Medulla oblongata (tissue), 1 donor: ENCODE results near the gene FNIP1.
"Not testable (repeated sequence)": the region's sequence is repeated elsewhere in the genome, so short reads cannot be mapped to it uniquely, and the experiment has no call there.

Experiments
- DNase-seq: peaks from one replicate; pipeline ENCODE4 v3.0.0-alpha.2; 2015; ENCODE audit errors: extremely low spot score

FNIP1 gene

DNA sequence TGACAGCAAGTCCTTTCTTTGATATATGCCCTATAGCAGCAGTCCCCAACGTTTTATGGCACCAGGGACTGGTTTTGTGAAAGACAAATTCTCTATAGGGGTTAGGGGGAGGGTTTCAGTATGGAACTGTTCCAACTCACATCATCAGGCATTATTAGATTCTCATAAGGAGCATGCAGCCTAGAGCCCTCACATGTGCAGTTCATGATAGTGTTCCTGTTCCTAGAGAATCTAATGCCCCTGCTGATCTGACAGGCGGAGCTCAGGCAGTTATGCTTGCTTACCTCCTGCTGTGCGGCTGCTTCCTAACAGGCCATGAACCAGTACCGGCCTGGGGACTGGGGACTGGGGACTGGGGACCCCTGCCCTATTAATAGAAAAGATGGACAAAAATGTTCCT lies 159.1 kb downstream of the FNIP1 start:
- no peak for DNase-seq

DNA sequence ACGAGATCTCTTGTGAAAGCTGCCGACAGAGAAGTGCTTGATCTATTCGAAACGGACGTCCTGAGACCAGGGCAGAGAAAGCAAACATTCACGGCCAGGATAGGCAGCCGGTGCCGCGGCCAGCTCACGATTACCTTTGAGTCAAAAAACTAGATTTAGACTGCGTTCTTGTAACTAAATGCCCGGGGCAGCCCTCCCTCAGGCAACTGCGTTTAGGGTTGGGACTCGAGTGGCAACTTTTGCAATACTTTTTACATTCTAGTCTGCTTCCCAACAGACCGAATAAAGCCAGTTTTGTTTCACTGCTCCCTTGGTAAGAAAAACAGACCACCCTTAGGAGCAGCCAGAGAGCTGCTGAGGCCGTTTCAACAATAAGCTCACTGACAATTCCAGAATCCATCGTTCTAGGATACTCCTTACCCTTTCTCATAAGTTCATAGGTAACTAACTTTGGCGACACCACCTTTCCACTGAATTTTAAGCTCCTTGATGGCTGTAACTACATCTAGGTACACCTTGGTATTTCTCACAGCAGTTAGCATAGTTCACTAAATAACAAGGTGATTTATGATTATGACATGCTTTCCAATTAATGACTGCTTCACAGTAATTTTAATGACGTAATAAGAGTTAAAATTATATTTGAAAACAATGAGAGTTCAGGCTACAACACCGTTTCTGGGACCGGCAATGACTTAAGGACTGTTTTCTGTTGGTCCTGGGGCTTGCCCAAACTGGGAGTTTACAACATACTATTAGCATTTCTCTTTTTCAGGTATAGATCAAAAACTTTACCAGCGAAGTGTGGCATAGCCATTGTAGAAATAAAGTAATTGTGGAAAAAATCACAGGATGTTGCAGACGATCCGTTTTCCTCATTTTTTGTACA lies 160.9 kb downstream of the FNIP1 start:
- DNase-seq: no peak

DNA sequence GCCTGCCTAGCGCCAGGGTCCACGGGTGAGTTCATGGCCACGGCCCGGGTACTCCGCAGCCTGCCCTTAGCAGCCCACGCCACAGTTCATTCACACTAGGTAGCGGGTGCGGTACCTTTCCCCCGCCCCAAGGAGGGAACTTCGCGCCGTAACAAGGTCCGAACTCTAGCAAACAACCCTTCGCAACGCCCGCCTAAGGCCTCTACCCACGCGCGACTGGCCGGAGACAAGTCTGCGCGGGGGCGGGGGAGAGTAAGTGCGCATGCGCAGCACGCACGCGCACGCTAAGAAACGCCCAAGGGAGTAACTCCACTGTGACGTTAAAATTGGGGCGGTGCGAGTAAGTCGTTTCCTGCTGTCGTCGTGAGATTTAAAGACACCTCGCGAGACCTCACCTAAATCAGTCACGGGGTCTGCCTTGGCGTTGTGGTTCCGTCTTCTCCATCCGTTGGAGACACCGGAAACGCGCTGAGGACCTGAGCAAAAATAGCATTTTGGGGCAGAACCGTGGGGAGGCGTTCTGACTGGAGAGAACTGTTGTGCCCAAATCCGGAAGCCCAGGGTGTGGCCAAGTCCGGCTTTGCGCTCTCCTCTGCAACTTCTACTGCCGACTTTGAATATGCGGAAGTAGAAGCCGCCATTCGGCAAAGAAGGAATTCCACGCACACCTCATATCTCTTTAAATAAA lies 161.7 kb downstream of the FNIP1 start, which contains the start of gene RAPGEF6:
TSS of gene RAPGEF6 (minus strand) at position 234 of the 688 bp plus-strand sequence. CDS start at position 35, 199 bp downstream.
- DNase-seq: peak; percentile 100

DNA sequence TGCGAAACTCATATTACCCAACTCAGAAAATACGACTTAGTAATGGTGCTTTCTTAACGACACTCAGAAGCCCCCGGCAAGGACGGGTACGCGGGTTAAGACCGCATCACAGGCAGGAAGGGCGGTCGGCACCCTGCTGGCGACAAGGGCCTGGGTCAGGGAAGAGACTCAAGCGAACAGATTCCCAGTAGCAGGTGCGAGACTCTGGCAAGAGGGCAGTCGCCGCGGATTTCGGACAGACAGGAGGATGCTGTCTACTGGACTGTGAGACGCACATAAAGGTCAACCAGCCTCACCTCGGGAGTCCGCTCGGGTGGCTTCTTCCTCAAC lies 162.2 kb downstream of the FNIP1 start:
- DNase-seq: peak; percentile 59

DNA sequence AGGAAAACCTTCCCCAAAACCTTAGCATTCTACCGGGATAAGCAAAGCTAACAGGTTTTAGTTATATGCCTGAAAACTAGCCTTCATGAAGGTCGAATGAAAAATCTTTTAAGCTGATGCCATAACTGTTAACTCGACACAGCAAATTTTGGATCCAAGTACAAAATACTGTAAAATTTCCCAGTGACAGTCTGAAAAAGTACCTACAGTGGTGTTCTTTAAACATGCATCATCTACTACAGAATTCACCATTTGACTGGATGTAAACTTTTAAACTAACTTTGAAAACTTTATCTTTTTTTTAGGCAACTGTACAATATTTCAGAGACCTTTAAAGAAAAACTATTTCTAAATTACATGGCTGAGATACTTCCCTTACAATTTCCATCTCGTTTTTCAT lies 162.6 kb downstream of the FNIP1 start:
- peak; percentile 42 for DNase-seq

DNA sequence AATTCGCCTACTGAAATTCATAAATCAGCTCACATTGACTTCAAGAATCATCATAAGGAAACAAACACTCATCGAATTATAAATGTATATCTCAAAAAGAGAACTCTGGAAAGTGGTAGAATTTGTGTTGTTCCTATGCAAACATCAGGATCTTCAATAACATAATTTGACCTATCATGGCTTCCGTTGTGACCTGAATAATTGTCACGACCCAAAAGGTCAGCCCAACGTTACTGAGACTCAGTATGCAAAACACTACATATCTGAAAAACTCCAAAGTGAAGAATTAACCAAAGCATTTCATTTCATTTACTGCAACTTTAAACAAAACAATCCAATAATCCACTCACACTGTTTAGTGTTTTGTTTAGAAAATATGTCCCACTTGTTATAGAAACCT lies 163.0 kb downstream of the FNIP1 start:
- no peak for DNase-seq

DNA sequence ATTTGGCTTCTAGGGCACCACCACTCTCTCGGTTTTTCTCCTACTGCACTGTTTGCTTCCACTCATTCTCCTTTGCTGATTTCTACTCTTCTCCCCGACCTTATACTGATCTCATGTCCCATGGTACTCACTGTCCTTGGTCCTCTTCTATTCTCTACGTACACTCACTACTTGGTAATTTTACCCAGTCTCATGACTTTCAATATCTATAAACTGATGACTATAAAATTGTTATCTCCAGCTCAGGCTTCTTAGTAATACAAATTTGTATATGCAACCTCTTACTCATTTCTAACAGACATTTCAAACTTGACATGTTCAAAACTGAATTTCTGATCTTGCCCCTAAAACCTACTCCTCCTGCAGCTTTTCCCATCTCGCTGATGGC lies 165.9 kb downstream of the FNIP1 start:
- DNase-seq: no peak

DNA sequence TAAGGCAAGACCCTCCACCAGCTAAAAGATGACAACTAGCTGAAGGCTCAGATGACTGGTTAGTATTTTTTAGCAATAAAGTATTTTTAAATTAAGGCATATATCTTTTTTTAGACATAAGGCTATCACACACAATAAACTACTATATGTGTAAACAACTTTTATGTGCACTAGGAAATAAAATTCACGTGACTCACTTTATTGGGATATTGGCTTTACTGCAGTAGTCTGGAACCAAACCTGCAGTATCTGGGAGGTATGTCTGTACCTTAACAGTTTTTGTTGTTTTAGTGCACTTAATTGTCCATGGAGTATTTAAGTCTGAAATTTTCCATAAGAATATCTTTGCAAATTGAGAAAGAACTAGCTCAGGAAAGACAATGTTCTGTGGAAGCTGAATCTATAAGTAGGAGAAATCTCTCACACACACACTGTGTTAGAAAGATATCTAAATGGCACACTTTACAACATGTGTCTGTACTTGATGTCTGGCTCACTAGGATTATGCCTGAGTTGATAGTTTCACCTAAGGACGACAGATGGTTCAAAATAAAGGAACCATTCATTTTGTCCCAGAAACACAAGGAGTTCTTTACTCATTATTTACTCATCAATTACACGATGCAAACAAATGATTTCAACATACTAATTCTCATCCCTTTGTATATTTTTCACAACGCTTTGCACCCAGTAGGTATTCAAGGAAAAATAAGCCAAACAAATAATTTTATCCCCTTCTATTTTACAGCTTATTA lies 166.4 kb downstream of the FNIP1 start:
- DNase-seq: no peak

DNA sequence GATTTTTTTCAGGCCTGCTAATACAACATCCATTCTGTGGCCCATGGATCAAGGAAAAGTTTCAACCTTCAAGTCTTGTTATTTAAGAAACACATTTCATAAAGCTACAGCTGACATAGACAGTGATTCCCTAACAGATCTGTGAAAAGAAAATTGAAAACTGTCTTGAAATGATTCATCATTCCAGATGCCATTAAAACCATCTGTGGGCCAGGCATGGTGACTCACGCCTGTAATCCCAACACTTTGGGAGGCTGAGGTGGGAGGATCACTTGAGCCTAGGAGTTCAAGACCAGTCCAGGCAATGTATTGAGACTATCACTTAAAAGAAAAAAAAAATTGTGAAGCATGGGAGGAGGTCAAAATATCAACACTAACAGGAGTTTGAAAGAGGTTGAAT lies 167.8 kb downstream of the FNIP1 start:
- DNase-seq: no peak

DNA sequence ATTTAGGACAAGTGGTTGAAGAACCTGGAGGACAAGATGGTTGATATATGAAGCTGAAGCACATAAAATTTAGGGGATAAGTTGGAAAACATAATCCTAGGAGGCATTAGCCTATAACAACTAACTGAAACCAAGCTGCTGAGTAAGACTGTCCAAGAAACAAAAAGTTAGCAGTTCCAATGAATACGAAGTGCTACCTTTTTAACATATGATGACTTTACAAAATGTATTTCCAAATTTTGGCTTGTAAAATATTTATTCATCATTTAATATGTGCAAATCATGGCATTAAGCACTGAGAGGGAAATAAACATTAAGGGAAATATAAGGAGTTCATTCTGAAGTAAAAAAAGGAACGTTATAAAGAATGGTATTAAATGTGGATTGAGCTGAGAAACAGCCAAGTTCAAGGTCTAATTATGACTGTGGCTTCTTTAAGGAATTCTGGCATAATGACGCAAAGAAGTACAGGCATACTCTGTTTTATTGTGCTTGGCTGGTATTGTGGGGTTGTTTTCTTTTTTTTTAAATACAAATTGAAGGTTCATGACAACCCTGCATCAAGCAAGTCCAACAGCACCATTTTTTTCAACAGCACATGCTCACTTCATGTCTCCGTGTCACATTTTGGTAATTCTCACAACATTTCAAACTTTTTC lies 169.5 kb downstream of the FNIP1 start:
- no peak for DNase-seq

DNA sequence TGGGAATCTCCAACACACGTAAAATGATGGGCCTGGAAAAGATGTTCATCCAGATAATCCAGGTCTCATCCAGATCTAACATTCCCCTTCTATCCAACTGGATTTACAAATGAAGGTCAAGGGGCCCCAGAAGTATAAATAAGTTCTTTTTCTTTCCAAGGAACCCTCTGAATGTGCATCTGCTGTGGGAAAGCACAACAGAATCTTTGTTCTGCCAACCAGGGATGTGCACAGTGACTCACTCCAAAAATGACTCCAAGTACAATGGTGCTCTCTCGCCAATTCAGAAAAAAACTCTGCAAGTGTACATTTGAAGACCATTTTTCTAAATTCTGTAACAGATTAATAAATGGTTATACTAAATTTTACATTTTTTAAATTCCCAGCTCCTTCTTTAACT lies 174.2 kb downstream of the FNIP1 start:
- DNase-seq: peak; percentile 95

DNA sequence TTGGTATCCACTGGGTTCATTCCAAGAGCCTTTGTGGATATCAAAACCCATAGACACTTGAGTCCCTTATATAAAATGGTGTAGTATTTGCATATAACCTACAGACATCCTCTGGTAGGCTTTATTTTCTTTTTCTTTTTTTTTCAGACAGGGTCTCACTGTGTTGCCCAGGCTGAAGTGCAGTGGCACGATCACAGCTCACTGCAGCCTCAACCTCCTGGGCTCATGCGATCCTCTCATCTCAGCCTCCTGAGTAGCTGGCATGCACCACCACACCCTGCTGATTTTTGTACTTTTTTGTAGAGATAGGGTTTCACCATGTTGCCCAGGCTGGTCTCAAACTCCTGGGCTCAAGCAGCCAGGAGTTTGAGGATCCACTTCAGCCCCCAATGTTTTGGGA lies 175.7 kb downstream of the FNIP1 start:
- not testable (repeated sequence) for DNase-seq

DNA sequence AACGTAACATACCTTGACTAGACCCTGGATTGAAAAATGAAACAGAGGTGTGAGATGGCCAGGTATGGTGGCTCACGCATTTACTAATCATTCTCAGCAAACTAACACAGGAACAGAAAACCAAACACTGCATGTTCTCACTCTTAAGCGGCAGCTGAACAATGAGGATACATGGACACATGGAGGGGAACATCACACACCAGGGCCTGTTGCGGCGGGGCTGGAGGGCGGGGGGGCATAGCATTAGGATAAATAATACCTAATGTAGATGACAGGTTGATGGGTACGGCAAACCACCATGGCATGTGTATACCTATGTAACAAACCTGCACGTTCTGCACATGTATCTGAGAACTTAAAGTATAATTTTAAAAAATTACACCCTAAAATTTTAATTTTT lies 177.7 kb downstream of the FNIP1 start:
- DNase-seq: no peak

DNA sequence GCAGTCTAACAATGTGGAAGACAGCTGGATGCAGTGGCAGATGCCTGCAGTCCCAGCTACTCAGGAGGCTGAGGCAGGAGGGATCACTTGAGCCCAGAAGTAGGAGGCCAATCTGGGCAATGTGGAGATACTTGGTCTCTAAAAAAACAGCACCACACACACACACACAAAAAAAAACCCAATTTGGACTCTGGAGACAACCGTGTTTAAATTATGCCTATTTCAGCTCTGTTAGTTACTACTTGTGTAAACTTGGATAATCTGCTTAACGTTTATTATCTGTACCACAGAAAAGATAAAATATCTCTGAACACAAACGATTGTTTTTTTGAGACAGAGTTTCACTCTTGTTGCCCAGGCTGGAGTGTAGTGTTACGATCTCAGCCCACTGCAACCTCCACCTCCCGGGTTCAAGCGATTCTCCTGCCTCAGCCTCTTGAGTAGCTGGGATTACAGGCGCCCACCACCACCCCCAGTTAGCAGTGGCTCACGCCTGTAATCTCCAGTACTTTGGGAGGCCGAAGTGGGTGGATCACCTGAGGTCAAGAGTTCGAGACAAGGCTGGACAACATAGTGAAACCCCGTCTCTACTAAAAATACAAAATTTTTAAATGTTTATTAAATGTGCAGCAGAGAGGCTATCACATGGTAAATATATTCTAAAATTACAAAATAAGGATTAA lies 179.5 kb downstream of the FNIP1 start:
- DNase-seq: no peak

DNA sequence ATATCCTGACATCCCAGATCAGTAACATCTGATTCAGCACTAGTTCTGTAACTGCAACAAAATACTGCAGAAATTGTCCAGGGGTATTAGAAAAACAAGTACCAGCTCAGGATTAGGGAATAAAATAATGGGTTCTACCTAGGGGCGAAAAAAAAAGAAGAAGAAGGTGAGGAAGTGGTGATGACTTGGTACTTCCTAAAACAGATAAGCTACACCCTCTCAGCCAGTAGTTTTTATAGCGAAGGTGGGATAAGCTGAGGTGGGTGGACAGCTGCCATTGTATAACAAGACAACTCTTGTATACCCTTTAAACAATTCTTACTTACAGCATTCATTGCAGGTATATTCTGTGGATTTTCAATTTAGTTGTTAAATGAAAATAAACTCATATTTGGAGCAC lies 180.9 kb downstream of the FNIP1 start:
- DNase-seq: no peak

DNA sequence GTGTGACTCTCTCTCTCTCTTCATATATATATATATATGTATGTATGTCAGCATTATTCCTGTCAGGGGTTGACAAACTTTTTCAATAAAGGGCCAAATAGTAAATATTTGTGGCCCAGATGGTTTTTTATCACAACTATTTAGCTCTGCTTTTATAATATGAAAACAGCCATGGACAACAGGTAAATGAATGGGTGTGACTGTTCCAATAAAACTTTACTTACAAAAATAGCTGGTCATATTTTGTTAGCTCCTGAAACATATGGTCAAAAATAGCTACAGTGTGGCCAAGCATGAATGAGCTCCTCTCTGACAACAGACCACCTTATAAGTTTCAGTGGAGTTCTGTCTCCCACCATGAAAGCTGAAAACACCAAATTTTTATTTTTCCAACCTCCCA lies 183.4 kb downstream of the FNIP1 start:
- no peak for DNase-seq

DNA sequence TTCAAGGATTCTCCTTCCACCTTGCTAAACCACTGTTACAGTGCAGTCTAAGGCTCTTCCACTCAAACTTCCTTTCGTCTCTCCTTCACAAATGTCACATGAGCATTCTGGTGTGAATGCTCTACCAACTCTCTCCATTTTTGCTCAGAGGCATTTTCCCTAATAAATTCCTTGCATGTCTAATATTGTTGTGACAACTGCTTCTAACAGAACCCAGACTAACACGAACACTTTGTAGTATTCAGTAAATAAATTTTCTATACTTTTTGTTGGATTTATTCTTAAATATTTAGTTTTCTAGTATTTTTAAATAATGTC lies 185.8 kb downstream of the FNIP1 start:
- DNase-seq: no peak

DNA sequence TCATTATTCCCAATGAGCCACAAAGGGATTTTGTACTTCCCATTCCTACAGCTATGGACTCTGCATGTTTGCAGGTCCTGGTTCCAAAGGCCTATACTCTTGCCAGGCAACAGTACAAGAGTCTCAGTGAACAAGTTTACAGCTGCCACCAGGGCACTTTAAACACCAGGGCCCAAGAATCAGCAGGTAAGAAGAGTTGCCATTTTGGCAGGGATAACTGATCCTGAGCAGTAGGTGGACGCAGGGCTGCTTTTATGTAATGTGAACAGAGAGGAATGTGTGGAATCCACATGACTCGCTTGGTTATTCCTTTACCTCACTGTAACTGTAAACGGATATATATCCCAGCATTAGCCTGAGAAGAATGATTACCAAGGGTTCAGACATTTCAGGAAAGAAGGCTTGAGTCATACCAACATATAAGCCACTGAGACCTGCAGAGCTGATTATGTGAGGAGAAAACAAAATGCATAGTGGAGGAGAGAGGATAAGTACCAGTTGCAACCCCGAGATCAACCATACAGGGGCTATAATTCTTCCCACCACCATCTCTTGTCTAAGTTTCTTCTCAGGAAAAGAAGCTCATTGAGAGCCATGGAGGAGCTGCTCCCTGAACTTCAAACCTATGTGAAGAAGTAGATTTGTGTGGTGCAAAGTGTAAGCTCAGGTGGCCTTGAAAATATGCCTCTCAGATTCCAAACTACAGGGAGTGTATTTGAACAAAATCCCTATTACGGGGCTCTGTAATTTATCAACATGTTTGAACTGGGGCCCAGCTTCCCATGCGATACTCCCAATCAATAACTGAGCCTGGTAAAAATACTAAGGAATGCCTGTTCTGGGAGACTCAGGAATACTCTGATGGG lies 186.4 kb downstream of the FNIP1 start:
- no peak for DNase-seq

DNA sequence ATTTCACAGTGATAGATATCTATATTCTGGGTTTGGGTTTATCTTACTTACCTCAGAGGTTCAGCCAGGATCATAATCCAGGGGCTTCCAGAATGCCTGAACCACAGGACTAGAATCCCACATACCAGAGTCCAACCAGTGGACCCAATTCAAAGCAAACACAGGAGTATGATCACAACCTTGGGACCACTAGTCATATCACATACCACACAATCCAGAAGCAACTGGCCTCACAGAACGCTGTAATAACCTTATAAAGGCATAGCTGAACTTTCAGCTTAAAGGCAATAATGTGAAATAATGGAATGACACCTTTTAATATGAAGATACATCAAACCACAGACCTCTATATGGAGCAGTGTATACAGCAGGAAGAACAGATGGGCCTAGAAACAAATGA lies 187.0 kb downstream of the FNIP1 start:
- no peak for DNase-seq

DNA sequence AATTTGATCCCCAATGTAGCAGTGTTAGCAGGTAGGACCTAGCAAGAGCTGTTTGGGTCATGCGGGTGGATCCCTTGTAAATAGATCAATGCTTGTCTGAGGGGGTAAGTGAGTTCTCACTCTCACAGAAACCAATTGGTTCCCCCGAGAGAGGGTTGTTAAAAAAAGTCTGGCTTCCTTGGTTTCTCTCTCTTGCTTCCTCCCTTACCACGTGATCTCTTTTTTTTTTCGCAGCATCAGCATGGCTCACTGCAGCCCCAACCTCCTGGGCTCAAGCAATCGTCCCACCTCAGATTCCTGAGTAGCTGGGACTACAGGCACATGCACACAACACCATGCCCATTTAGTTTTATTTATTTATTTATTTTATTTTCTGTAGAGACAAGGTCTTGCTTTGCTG lies 188.2 kb downstream of the FNIP1 start:
- DNase-seq: no peak
